NB4 (cell line): ENCODE results near the gene C1QTNF3.
A peak's percentile ranks its signal among the peaks of the same experiment; 100 is the strongest.

Source experiments
- DNase-seq: peaks from one replicate; pipeline ENCODE4 v3.0.0; 2010; ENCODE audit warnings: low read depth
- H3K4me3 ChIP-seq: one replicate; pipeline ENCODE4 v1.5.1; 2011; ENCODE audit warnings: mild to moderate bottlenecking, low read depth, low read length, moderate library complexity
- CTCF ChIP-seq: IDR thresholded peaks from one replicate; pipeline ENCODE4 v1.5.1; 2012; ENCODE audit warnings: low read depth, low read length
- MYC ChIP-seq: IDR thresholded peaks from 2 replicates; pipeline ENCODE4 v1.6.1; 2011; ENCODE audit warnings: low read depth, low read length
- POLR2A ChIP-seq: IDR thresholded peaks from 2 replicates; pipeline ENCODE4 v1.6.1; 2011; ENCODE audit warnings: mild to moderate bottlenecking; ENCODE audit not compliant: insufficient read length; ENCODE audit errors: extremely low read depth
- TF ChIP-seq, protein P1 (sequence below): IDR thresholded peaks from 2 replicates; pipeline ENCODE4 v1.6.1; 2011; ENCODE audit warnings: low read depth, low read length

The C1QTNF3 gene

DNA sequence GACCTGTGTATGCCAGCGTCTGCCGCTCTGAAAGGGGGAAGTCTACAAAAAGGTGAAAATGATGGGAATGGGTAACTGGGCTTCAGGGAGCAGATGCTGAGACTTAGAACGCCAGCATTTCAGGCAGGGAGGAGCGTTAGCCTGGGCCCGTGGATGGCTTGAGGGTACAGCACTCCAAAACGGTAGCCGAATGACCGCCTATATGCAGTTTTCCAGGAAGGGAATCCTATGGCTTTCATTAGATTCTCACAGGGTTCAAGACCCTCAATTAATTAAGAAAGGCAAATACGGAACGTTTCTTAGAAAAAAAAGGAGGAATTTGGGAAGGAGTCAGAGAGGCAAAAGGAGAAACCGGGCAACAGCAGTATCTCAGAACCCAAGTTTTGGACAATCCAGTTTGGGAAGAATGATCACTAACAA lies 35.8 kb downstream of the C1QTNF3 start:
- DNase-seq, result peak; percentile 15
- TF ChIP-seq MYC (no peak; the same call in 1 of the 2 replicates), CTCF (no peak), POLR2A (no peak)
- TF ChIP-seq, protein P1, sequence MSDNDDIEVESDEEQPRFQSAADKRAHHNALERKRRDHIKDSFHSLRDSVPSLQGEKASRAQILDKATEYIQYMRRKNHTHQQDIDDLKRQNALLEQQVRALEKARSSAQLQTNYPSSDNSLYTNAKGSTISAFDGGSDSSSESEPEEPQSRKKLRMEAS, result no peak
- H3K4me3 ChIP-seq, result peak overlapping the region; percentile 94

DNA sequence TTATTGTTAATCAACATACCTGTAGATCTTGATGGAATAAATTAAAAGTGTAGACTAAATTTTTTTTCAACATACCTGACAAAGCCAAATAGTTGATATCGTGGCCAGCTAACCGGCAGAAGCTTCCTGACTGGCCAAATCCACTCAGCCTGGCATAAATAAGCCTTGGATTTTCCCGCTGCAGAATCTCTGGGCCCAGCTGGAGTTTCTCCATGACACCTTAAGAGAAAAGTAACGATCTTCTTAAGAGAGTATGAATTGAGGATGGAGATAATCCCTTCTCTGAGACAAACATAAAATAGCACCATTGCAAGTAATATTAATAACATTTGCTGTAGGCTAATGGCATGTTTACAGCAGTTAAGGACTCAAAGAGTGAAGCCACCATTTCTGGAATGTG lies 37.3 kb downstream of the C1QTNF3 start:
- TF ChIP-seq MYC (no peak), POLR2A (no peak), CTCF (no peak)
- TF ChIP-seq, protein P1, result no peak
- no peak for DNase-seq
- no peak overlapping the region for H3K4me3 ChIP-seq

- H3K4me3 ChIP-seq, result no peak overlapping the region
- peak; percentile 29 for DNase-seq
- no peak for TF ChIP-seq CTCF
- TF ChIP-seq, protein P1, result no peak
- no peak for TF ChIP-seq MYC
- no peak for TF ChIP-seq POLR2A
Observed at GRCh38 chr5:34005211-34005610, 37.8 kb downstream of the C1QTNF3 start.

- no peak for DNase-seq
- no peak for TF ChIP-seq MYC
- TF ChIP-seq POLR2A, result no peak
- TF ChIP-seq CTCF, result no peak
- TF ChIP-seq, protein P1, result no peak
- no peak overlapping the region for H3K4me3 ChIP-seq
Observed at GRCh38 chr5:34003941-34004340, 39.1 kb downstream of the C1QTNF3 start.

DNA sequence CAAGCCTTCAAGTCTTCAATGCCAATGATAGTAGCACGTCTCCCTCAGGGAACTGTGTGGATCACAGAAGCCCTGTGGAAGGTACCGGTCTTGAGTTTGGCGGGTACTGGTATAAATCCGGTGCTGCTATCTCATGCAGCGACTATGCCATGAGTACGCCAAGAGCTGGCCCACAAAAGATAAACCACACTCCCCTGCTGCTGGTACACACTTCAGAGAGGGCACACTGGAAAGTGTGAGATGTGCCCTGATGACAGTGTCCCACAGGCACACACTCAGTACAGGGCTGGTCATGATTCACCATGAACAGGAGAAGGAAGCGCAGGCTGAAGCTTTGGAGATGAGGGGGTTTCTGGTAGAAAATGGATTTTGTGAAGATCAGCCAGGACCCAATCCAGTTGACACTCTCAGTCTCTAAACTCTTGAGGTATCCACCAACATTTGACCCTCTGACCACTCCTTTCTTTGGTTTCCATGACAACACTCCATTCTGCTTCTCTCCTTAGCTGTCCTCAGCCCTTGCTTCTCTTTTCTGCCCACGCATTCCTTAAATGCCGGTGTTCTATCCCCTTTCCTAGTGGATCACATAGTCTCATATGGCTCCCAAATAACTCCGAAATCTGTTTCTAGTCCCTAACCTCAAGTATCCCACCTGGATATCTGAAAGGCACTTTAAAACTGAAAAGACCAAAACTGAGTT lies 40.2 kb downstream of the C1QTNF3 start:
- DNase-seq, result no peak
- no peak overlapping the region for H3K4me3 ChIP-seq
- no peak for TF ChIP-seq POLR2A
- no peak for TF ChIP-seq CTCF
- TF ChIP-seq, protein P1, result no peak
- no peak for TF ChIP-seq MYC
